Panc1 (cell line): ENCODE data around the gene PSMD4.
"Not testable (repeated sequence)": the region's sequence is repeated elsewhere in the genome, so short reads cannot be mapped to it uniquely, and the experiment has no call there.

Source experiments
- CTCF ChIP-seq: fragments of 450-650 bp; IDR thresholded peaks from 2 replicates; pipeline ENCODE4 v1.5.1; 2017; ENCODE audit warnings: mild to moderate bottlenecking
- REST ChIP-seq, 2 experiments: IDR thresholded peaks; 2 replicates each; pipeline ENCODE4 v1.6.1; 2011 to 2012; ENCODE audit warnings: low read depth in 2 of 2, control low read depth in 1 of 2, low read length in 1 of 2, mild to moderate bottlenecking in 1 of 2, moderate library complexity in 1 of 2; ENCODE audit not compliant: insufficient read depth in 1 of 2
- SIN3A ChIP-seq: IDR thresholded peaks from 2 replicates; pipeline ENCODE4 v1.6.1; 2012; ENCODE audit warnings: low read depth, mild to moderate bottlenecking, low read length, moderate library complexity, borderline replicate concordance; ENCODE audit not compliant: insufficient read depth
- TCF7L2 ChIP-seq: IDR thresholded peaks from 2 replicates; pipeline ENCODE4 v1.6.1; 2011; ENCODE audit warnings: mild to moderate bottlenecking, low read depth, low read length, inconsistent platforms

- not testable (repeated sequence) for TF ChIP-seq CTCF; SIN3A; TCF7L2; REST (IDR thresholded peaks at IDR 0.05; ENCODE audit: insufficient read depth in 1 of 2, low read depth in 2 of 2, low read length in 1 of 2)
Observed at GRCh38 chr1:151275341-151275740, 20.8 kb downstream of the PSMD4 start.
